ENCODE data around the gene SYCN.

Gene SYCN

DNA sequence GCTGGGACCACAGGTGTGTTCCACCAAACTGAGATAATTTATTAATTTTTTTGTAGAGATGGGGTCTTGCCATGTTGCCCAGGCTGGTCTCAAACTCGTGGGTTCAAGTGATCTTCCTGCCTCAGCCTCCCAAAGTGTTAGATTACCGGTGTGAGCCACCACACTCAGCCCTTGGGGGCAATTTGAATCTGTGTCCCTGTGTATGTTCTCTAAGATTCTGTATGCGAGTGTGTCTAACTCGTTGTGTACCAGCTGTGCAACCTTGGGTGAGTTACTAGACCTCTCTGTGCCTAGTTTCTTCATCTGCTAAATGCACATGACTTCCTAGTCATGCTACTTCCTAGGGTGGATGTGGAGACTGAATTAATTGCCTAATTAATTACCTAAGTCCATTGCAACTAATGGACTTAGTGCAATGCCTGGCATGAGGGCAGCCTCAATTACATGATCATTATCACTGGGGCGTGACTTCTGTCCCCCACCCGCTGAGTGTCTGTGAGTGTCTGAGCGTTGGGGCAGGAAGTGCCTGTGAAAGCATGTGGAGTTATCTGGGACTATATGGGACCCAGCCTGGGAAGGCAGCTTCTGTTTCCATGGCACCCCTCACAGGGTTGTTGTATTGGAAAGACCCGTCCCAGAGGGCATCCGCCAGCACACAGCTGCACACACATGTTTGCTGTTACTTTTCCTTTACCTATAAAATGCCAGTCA is 9.1 kb downstream of the SYCN start:
- no peak for DNase-seq (ENCODE audit: low read depth)

- DNase-seq (ENCODE audit: low read depth): no peak
Measured at GRCh38 chr19:39193803-39194202, 10.3 kb downstream of the SYCN start.

DNA sequence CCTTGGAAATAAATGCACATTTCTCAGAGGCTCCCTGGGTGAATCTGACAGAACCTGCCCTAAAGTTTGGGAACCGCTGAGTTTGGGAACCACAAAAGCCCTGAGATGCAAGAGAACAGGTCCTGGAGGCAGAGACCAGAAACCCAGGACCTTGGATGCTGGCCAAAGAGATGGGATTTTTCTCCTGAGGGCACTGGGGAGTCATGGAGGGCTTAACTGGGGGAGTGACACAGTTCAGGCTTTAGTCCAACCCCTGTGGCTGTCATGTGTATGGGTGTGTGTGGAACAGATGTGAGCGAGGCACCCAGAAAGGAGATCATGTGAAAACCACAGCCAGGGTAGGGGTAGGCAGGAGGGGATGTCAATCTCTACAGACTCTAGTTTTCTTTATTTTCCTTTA is 11.2 kb downstream of the SYCN start:
- no peak for DNase-seq (ENCODE audit: low read depth)

GRCh38 chr19:39190768-39191167 is 13.3 kb downstream of the SYCN start:
- no peak for DNase-seq (ENCODE audit: low read depth)

DNA sequence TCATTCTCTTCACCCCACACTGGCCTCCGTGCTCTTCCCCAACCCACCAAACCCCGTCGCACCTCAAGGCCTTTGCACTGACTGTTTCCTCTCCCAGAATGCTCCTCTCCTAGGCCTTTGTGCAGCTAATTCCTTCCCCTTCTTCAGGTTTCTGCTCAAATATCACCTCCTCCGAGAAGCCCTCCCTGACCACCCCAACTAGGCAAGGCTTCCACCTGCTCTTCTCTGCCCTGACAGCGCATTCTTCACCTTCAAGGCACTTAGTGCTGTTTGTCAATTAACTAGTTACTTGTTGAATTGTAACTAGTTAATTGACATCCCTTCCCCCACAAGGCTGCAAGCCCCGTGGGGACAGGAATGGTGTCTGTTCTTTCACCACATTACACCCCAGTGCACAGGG is 15.1 kb downstream of the SYCN start:
- DNase-seq (ENCODE audit: low read depth): no peak

DNA sequence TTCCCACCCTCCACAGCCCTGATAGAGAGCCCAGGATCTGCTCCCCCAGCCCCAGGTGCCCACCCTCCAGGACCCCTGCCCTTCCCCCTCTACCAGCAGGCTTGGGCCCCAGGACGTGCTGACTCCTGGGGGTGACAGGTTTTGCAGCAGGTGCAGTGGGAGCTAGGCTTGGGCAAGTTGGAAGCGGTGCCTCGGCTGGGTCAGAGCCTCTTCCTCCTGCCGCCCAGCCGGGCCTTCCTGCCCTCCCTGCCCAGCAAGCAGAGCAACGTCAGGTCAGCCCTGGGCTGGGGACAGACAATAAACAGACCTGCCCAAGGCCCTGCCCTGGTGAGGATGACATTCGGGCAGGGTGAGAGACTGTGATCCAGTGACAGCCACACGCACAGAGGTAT is 16.5 kb downstream of the SYCN start:
- DNase-seq (ENCODE audit: low read depth): no peak

GRCh38 chr19:39186391-39186790 is 17.7 kb downstream of the SYCN start:
- DNase-seq (ENCODE audit: low read depth): no peak

GRCh38 chr19:39183104-39183503 is 21.0 kb downstream of the SYCN start:
- DNase-seq (ENCODE audit: low read depth): no peak

GRCh38 chr19:39182174-39182505 is 21.9 kb downstream of the SYCN start:
- DNase-seq (ENCODE audit: low read depth): no peak

DNA sequence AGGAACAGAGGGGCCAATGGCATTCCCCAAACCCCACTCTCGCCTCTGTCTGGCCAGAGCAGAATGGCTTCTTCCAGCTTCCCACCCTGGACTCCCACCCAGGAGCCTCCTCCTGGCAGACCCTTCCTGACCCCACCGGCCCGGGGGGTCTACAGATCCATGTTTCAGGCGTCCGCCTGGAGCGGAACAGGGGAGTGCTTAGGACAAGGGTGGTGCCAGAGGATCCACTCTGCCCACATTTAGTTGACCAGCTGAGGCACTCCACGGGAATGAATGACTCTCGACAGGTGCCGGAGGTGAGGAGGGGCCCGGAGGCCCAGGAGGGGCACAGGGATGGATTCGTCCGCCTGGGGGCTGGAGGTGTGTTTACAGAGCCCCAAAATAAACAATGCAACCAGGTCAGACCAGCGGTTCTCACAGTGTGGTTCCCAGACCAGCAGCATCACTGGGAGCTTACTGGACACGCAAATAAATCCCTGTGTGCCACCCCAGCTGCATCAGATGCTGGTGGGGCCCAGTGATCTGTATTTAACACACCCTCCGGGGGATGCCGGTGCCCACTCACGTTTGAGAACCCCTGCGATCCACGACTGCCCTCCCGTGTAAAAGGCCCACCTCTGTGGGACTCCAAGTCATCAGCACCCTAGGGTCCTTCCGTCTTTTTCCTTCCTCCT is 22.4 kb downstream of the SYCN start:
- no peak for DNase-seq (ENCODE audit: low read depth)

GRCh38 chr19:39180749-39181148 is 23.3 kb downstream of the SYCN start:
- DNase-seq (ENCODE audit: low read depth): no peak

DNA sequence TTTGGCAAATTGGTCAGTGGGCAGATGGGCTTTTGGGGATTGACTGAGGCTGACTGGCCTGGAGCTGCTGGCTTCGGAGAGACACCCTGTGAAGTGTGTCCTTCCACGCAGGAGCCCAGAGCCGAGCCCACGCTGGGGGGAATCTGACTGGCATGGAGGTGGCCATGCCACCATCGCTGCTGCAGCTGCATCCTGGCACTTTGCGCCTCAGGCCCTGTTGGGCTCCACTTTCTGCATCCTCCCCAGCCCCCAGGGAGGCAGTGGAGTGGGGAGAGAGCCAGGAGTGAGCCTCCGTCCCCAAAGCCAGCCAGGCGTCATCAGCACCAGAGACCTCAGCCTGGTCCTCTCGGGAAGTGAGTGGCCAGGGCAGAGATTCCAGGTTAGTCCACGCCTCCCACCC is 24.3 kb downstream of the SYCN start:
- DNase-seq (ENCODE audit: low read depth): no peak

GRCh38 chr19:39178296-39179006 is 25.6 kb downstream of the SYCN start:
- no peak for DNase-seq (ENCODE audit: low read depth)

DNA sequence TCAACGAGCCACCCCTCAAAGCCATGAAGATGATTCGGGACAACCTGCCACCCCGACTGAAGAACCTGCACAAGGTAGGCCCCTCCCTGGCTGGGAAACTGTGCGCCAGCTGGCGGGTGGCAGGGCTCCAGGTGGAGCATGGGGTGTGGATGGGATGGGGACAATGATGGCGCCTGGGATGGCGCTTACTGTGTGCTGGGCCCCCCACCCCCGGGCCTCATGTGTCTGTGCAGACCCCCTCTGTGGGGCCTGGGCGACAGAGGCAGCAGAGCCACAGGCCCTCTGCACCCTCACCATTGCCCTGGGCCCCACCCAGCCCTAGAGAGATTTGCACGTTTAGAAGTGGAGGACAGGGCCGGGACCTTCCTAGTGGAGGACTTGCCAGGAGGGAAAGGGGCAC is 26.3 kb downstream of the SYCN start:
- DNase-seq (ENCODE audit: low read depth): no peak

DNA sequence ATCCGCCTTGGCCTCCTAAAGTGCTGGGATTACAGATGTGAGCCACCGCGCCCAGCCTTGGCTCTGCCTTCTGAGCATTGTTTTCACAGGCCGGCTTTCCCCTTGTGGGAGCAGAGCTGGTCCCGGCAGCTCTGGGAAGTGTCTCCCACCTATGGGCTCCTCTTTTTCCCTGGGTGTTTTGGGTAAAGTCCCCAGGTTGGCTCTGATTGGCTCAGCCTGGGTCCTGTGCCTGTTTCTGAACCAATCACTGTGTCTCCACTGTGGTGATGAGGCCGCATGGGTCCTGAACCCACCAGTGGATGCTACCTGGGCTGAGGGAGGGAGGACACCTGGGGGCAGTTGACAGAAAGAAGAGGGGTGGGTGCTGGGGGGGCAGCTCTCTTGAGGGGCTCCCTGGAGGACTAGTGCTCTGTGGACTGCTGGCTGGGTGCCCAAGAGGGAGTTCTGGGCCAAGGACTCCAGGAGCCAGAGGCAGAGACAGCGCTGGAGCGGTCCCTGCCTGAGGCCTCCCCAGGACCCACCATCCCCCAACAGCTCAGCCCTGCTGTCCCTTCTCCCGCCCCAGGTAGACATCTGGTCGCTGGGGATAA is 26.9 kb downstream of the SYCN start:
- DNase-seq (ENCODE audit: low read depth): no peak

GRCh38 chr19:39175564-39175963 is 28.5 kb downstream of the SYCN start:
- DNase-seq (ENCODE audit: low read depth): no peak

DNA sequence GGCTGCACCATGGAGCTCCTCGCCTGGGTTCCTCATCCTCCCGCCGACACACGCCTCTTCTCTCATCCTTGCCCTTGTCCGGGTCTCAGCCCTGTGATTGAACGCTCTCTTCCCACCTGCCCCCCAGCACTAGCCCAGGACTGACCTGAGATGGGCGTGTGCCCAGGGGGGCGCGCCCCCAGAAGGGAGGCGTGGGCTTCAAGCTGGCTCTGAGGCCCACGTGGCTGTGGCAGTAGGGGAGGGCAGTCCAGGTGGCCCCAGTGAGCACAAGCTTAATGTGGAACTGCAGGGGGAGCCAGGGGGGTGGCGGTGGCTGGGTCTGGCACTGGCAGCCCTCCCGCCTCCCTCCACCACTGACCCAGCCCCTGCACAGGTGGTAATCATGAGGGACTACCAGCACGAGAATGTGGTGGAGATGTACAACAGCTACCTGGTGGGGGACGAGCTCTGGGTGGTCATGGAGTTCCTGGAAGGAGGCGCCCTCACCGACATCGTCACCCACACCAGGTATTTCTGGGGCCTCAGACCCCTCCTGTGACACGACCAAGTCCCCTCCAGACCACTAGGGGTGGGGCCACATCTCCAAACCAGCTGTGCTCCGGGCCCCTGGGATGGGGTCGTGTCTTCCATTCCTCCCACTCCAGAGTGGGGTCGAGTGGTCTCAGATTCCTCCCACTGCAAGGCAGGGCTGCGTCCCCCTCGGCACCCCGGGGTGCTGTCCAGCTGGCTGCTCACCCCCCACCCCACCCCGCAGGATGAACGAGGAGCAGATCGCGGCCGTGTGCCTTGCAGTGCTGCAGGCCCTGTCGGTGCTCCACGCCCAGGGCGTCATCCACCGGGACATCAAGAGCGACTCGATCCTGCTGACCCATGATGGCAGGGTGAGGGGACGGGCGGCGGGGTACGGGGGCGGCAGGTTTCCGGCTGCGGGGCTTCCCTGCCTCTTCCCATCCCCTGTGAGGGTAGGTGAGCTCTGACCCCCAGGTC is 29.2 kb downstream of the SYCN start:
- DNase-seq (ENCODE audit: low read depth): no peak

DNA sequence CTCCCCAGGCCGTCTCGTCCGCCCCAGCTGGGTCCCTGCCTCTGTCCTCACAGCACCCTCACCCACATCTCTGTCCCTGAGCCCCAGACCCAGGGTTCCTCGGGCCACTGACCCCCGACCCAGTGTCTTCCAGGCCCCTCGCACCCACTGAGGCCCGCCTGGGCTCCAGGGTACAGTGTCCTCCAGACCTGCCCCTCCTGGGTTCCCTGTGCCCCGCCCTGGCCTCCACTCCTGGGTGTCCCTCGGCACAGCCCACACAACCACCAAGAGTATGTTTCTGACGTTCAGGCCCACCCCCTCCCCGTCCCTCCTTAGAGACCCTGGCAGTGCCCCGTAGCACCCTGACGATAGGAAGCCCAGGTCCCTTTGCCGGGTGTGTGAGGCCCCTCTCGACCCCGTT is 29.9 kb downstream of the SYCN start:
- no peak for DNase-seq (ENCODE audit: low read depth)

GRCh38 chr19:39173502-39173991 is 30.5 kb downstream of the SYCN start:
- no peak for DNase-seq (ENCODE audit: low read depth)

DNA sequence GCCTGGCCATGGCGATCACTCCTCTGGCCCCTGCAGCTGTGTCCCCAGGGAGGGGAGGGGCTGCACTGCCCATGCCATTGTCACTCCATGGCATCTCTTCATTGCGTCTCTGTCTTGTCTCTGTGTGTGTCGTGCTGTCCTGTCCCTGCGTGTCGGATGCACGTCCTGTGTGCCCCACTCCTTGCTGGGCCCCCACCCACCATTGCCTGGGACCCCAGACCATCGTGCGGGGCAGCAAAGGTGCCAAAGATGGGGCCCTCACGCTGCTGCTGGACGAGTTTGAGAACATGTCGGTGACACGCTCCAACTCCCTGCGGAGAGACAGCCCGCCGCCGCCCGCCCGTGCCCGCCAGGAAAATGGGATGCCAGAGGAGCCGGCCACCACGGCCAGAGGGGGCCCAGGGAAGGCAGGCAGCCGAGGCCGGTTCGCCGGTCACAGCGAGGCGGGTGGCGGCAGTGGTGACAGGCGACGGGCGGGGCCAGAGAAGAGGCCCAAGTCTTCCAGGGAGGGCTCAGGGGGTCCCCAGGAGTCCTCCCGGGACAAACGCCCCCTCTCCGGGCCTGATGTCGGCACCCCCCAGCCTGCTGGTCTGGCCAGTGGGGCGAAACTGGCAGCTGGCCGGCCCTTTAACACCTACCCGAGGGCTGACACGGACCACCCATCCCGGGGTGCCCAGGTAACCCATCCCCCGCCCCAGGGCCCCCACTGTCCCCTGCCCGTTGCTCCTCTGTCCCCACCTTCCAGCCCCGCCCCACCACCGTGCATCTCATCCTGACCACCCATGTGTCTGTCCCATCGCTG is 31.2 kb downstream of the SYCN start:
- no peak for DNase-seq (ENCODE audit: low read depth)

Measured in stimulated activated CD8-positive, alpha-beta memory T cell treated with anti-CD3 and anti-CD28 coated beads, Interleukin-15, amount 100 ng/mL, for 1 hour (primary cell).